ENCODE results near the gene ANKHD1. TPM values are rescaled to one million over a fixed set of nuclear protein-coding genes. Genes with fewer than 3 reads are reported as not detected.

ANKHD1 gene
- total and polyA plus RNA-seq, 9 of the 15 experiments (the other 6 are each of a cell fraction or from before 2014, with no cell fraction given) = 38.9 to 138 (median 78.7) TPM

DNA sequence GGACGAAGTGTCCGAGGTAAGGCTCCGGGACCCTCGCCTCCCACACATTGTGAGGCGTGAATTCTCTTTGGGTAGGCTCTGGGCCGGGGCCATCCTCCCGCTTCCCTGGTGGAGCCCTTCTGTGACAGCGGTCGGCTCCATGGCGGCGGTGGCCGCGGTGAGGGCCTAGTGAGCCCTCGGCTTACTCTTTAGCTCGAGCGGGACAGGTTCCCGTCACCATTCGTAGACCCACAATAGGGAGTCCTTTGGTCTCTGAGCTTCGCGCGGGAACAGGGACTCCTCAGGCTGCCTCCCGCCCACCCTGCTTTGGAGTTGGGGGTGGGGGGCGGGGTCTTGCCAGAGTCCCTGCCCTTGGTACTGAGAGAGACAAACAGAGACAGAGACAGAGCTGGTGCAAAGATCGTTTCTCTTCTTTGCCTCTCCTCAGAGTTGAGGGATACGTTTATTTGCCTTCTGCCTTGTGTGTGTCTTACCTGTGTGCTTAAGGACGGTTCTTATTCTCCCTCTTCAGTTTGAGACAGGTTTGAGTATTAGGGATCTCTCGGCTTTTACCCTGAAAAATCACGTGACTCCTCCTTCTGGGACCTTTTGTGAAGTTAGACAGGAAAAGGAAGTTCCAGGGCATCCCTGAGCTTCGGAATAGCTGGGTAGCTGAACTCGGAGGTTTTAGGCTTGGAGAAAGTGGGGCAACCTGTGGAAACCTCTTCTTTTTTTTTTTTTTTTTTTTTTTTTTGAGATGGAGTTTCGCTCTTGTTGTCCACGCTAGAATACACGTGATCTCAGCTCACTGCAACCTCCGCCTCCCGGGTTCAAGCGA, 833 bp downstream of the ANKHD1 start (continued):
- TF ChIP-seq, protein P1, sequence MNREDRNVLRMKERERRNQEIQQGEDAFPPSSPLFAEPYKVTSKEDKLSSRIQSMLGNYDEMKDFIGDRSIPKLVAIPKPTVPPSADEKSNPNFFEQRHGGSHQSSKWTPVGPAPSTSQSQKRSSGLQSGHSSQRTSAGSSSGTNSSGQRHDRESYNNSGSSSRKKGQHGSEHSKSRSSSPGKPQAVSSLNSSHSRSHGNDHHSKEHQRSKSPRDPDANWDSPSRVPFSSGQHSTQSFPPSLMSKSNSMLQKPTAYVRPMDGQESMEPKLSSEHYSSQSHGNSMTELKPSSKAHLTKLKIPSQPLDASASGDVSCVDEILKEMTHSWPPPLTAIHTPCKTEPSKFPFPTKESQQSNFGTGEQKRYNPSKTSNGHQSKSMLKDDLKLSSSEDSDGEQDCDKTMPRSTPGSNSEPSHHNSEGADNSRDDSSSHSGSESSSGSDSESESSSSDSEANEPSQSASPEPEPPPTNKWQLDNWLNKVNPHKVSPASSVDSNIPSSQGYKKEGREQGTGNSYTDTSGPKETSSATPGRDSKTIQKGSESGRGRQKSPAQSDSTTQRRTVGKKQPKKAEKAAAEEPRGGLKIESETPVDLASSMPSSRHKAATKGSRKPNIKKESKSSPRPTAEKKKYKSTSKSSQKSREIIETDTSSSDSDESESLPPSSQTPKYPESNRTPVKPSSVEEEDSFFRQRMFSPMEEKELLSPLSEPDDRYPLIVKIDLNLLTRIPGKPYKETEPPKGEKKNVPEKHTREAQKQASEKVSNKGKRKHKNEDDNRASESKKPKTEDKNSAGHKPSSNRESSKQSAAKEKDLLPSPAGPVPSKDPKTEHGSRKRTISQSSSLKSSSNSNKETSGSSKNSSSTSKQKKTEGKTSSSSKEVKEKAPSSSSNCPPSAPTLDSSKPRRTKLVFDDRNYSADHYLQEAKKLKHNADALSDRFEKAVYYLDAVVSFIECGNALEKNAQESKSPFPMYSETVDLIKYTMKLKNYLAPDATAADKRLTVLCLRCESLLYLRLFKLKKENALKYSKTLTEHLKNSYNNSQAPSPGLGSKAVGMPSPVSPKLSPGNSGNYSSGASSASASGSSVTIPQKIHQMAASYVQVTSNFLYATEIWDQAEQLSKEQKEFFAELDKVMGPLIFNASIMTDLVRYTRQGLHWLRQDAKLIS (CRISPR knock-in tag; IDR thresholded peaks at IDR 0.05) = peak; percentile 85
- TF ChIP-seq CCNT2 (IDR thresholded peaks at IDR 0.05; ENCODE audit: borderline replicate concordance, extremely low read depth, insufficient read length, low read depth, low read length) (no peak), MYC (IDR thresholded peaks at IDR 0.05; ENCODE audit: low read depth, low read length) (peak; percentile 2; the same call in 1 of the 2 replicates), MYC (CRISPR knock-in tag; IDR thresholded peaks at IDR 0.05; ENCODE audit: borderline replicate concordance, low read depth) (no peak), ZNF384 (IDR thresholded peaks at IDR 0.05; ENCODE audit: low read depth, low read length) (0 out of 2 replicates have a peak, but pooled peaks have one; percentile 4), MED1 (CRISPR knock-in tag; IDR thresholded peaks at IDR 0.05; ENCODE audit: borderline replicate concordance) (no peak), KDM5B (IDR thresholded peaks at IDR 0.05; ENCODE audit: insufficient replicate concordance, low read depth, low read length) (no peak), TAF15 (IDR thresholded peaks at IDR 0.05; ENCODE audit: low read depth, low read length) (no peak), IFI16 (CRISPR knock-in tag; IDR thresholded peaks at IDR 0.05) (no peak), KLF13 (tag; IDR thresholded peaks at IDR 0.05; ENCODE audit: borderline replicate concordance, low read depth) (peak; percentile 72; the same call in 1 of the 2 replicates), ZNF583 (CRISPR knock-in tag; IDR thresholded peaks at IDR 0.05) (0 out of 2 replicates have a peak, but pooled peaks have one; percentile 31), MTA3 (IDR thresholded peaks at IDR 0.05; ENCODE audit: borderline replicate concordance) (no peak), ELF4 (CRISPR knock-in tag; IDR thresholded peaks at IDR 0.05) (0 out of 2 replicates have a peak, but pooled peaks have one; percentile 31), BRD9 (IDR thresholded peaks at IDR 0.05; ENCODE audit: low read depth, partially characterized antibody) (no peak), ZNF699 (CRISPR knock-in tag; IDR thresholded peaks at IDR 0.05; ENCODE audit: insufficient replicate concordance) (no peak), KLF10 (CRISPR knock-in tag; IDR thresholded peaks at IDR 0.05) (no peak), TCF3 (CRISPR knock-in tag; IDR thresholded peaks at IDR 0.05) (no peak), ZFP36 (IDR thresholded peaks at IDR 0.05; ENCODE audit: low read depth, low read length, partially characterized antibody) (no peak), PHB2 (IDR thresholded peaks at IDR 0.05; ENCODE audit: low read depth) (no peak), MEF2D (tag; conservative IDR thresholded peaks at IDR 0.05; ENCODE audit: low read depth) (no peak), SMAD2 (IDR thresholded peaks at IDR 0.05; ENCODE audit: low read depth, low read length) (no peak), MTF1 (CRISPR knock-in tag; IDR thresholded peaks at IDR 0.05; ENCODE audit: borderline replicate concordance) (no peak), RFX1 (IDR thresholded peaks at IDR 0.05) (no peak)
- TF ChIP-seq, protein P2, sequence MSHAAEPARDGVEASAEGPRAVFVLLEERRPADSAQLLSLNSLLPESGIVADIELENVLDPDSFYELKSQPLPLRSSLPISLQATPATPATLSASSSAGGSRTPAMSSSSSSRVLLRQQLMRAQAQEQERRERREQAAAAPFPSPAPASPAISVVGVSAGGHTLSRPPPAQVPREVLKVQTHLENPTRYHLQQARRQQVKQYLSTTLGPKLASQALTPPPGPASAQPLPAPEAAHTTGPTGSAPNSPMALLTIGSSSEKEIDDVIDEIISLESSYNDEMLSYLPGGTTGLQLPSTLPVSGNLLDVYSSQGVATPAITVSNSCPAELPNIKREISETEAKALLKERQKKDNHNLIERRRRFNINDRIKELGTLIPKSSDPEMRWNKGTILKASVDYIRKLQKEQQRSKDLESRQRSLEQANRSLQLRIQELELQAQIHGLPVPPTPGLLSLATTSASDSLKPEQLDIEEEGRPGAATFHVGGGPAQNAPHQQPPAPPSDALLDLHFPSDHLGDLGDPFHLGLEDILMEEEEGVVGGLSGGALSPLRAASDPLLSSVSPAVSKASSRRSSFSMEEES (CRISPR knock-in tag; IDR thresholded peaks at IDR 0.05) = peak; percentile 99
